Right lobe of liver (tissue), 4 donors: Measurements from ENCODE around the gene FADS1.

Source experiments
- CTCF ChIP-seq, 4 donors: fragments of 200-600 bp in 3 of 4; fragments of 450-650 bp in 1 of 4; IDR thresholded peaks; one replicate each; pipeline versions ENCODE4 v1.5.1 to v1.8.0; 2016 to 2022; ENCODE audit warnings: antibody characterized with exemption in 4 of 4, mild to moderate bottlenecking in 2 of 4
- POLR2A ChIP-seq: fragments of 450-650 bp; IDR thresholded peaks from one replicate; pipeline ENCODE4 v1.6.1; 2017; ENCODE audit warnings: antibody characterized with exemption, mild to moderate bottlenecking
- donor health status: DM: no; HTN: no; CAD: no.
- donor health status: DM: no; HTN: no; CAD: no.
- donor health status: DM: no; HTN: yes; CAD: no.

GRCh38 chr11:61830237-61831105 lies 13.7 kb upstream of the FADS1 start:
- TF ChIP-seq POLR2A (no peak), CTCF (IDR thresholded peaks at IDR 0.05) (no peak)
